ENCODE measurements around the gene MDH2.
"Not testable (repeated sequence)": the region's sequence is repeated elsewhere in the genome, so short reads cannot be mapped to it uniquely, and the experiment has no call there.

MDH2 gene

GRCh38 chr7:76054123-76055120 is 6.5 kb downstream of the MDH2 start:
- in situ Hi-C loops (cut with MboI; ENCODE audit: low pct_unique_long_range_greater_than_20kb, low sequenced_read_pairs, unreplicated experiment), result no loop called here
- TF ChIP-seq CTCF (IDR thresholded peaks at IDR 0.05; ENCODE audit: extremely low read depth, insufficient read depth, missing control alignments), result no peak
- no peak for DNase-seq (ENCODE audit: low spot score)

- in situ Hi-C loops (cut with MboI; ENCODE audit: low pct_unique_long_range_greater_than_20kb, low sequenced_read_pairs, unreplicated experiment), result no loop called here
- no peak for TF ChIP-seq CTCF (IDR thresholded peaks at IDR 0.05; ENCODE audit: extremely low read depth, insufficient read depth, missing control alignments)
- DNase-seq (ENCODE audit: low spot score), result no peak
Measured at GRCh38 chr7:76056241-76056640, 8.3 kb downstream of the MDH2 start.

- TF ChIP-seq CTCF (IDR thresholded peaks at IDR 0.05; ENCODE audit: extremely low read depth, insufficient read depth, missing control alignments), result no peak
- in situ Hi-C loops (cut with MboI; ENCODE audit: low pct_unique_long_range_greater_than_20kb, low sequenced_read_pairs, unreplicated experiment), result no loop called here
- no peak for DNase-seq (ENCODE audit: low spot score)
Measured at GRCh38 chr7:76057103-76057812, 9.4 kb downstream of the MDH2 start.

- in situ Hi-C loops (cut with MboI; ENCODE audit: low pct_unique_long_range_greater_than_20kb, low sequenced_read_pairs, unreplicated experiment), result no loop called here
- no peak for DNase-seq (ENCODE audit: low spot score)
- no peak for TF ChIP-seq CTCF (IDR thresholded peaks at IDR 0.05; ENCODE audit: extremely low read depth, insufficient read depth, missing control alignments)
Measured at GRCh38 chr7:76057813-76058145, 9.9 kb downstream of the MDH2 start.

GRCh38 chr7:76058745-76059144 is 10.8 kb downstream of the MDH2 start:
- in situ Hi-C loops (cut with MboI; ENCODE audit: low pct_unique_long_range_greater_than_20kb, low sequenced_read_pairs, unreplicated experiment); DNase-seq (ENCODE audit: low spot score): not testable (repeated sequence)

- no peak for TF ChIP-seq CTCF (IDR thresholded peaks at IDR 0.05; ENCODE audit: extremely low read depth, insufficient read depth, missing control alignments)
- in situ Hi-C loops (cut with MboI; ENCODE audit: low pct_unique_long_range_greater_than_20kb, low sequenced_read_pairs, unreplicated experiment), result no loop called here
Measured at GRCh38 chr7:76060842-76061241, 12.9 kb downstream of the MDH2 start.

GRCh38 chr7:76062254-76062653 is 14.3 kb downstream of the MDH2 start:
- TF ChIP-seq CTCF (IDR thresholded peaks at IDR 0.05; ENCODE audit: extremely low read depth, insufficient read depth, missing control alignments), result no peak
- in situ Hi-C loops (cut with MboI; ENCODE audit: low pct_unique_long_range_greater_than_20kb, low sequenced_read_pairs, unreplicated experiment), result no loop called here
- DNase-seq (ENCODE audit: low spot score), result no peak

More at GRCh38 chr7:76060842-76061241, 12.9 kb downstream of the MDH2 start:
- no peak for DNase-seq (ENCODE audit: low spot score)

Measured in GM13977 (cell line).